Measurements from ENCODE around the gene CEMP1. TPM values are rescaled to one million over a fixed set of nuclear protein-coding genes. Genes with fewer than 3 reads are reported as not detected.

Gene CEMP1
- total RNA-seq, 4 donors from 2014 or later, result not detected

DNA sequence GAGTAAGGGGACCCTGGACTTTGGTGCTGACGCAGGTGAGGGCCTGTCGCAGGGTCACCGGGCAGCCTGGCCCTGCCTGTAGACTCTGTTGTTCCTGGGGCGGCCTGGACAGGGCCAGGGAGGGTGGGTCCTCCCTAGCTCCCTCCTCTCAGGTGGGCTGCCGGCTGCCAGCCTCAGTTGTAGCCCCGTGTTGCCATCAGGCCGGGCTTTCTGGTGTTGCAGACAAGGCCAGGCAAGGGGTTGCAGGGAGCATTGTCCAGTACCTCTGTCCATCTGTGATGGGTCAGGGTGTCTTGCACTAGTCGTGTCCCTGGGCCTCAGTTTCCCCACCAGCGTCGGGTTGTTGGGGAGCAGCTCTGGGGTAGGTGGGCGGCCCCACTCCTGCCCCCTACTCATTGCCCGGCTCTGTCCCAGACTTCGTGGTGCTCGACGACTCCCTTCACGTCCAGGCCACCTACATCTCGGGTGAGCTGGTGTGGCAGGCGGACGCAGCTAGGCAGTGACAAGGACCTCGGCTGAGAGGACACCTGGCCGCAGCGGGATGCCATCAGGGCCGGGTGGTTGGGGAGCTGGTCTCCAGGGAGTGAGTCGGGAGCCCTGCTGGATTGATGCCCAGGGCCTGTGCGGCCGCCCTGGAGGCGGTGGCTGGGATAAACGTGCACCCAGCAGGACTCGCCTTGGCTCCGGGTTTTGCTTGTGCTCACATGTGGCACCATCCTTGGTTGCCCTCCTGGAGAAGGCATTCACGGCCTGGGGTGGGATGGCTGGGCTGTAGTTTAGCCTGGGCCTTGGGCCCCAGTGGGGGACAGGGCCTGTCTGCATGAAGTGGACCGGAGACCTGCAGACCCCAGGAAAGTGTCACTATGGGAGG lies 1.9 kb downstream of the CEMP1 start:
- no peaks in the 10 kb centered on the region for H3K9me3 ChIP-seq
- TF ChIP-seq, protein P1, sequence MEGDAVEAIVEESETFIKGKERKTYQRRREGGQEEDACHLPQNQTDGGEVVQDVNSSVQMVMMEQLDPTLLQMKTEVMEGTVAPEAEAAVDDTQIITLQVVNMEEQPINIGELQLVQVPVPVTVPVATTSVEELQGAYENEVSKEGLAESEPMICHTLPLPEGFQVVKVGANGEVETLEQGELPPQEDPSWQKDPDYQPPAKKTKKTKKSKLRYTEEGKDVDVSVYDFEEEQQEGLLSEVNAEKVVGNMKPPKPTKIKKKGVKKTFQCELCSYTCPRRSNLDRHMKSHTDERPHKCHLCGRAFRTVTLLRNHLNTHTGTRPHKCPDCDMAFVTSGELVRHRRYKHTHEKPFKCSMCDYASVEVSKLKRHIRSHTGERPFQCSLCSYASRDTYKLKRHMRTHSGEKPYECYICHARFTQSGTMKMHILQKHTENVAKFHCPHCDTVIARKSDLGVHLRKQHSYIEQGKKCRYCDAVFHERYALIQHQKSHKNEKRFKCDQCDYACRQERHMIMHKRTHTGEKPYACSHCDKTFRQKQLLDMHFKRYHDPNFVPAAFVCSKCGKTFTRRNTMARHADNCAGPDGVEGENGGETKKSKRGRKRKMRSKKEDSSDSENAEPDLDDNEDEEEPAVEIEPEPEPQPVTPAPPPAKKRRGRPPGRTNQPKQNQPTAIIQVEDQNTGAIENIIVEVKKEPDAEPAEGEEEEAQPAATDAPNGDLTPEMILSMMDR (IDR thresholded peaks at IDR 0.05), result no peak
- TF ChIP-seq POLR2A (IDR thresholded peaks at IDR 0.05) (no peak), EP300 (IDR thresholded peaks at IDR 0.05) (no peak)
- H3K4me1 ChIP-seq, result peaks cover 0 to 14% (median 6%) of the 10 kb centered on the region in 4 donors
- no peak overlapping the region for H3K27ac ChIP-seq
- peaks cover 0 to 62% (median 11%) of the 10 kb centered on the region in 3 donors for H3K36me3 ChIP-seq
- 80 to 90% methylated on average over 28 to 31 of the region's 32 CpGs for WGBS, 2 donors
- no peaks in the 10 kb centered on the region for H3K27me3 ChIP-seq
- no peak overlapping the region for H3K4me3 ChIP-seq
- DNase-seq (ENCODE audit: low spot score in 2 of 2), result no peak

- Histone ChIP-seq H3K9me3 (no peaks in the 10 kb centered on the region), H3K4me1 (peaks cover 0 to 14% (median 6%) of the 10 kb centered on the region in 4 donors), H3K27me3 (no peaks in the 10 kb centered on the region), H3K27ac (no peak overlapping the region), H3K36me3 (peaks cover 0 to 70% (median 11%) of the 10 kb centered on the region in 3 donors), H3K4me3 (no peak overlapping the region)
- WGBS, 2 donors, result 90 to 93% methylated on average over 22 to 26 of the region's 36 CpGs
- DNase-seq (ENCODE audit: low spot score in 2 of 2), result no peak
- TF ChIP-seq, protein P1 (IDR thresholded peaks at IDR 0.05), result no peak
- no peak for TF ChIP-seq POLR2A (IDR thresholded peaks at IDR 0.05)
- no peak for TF ChIP-seq EP300 (IDR thresholded peaks at IDR 0.05)
Measured at GRCh38 chr16:2528161-2529060, 2.8 kb downstream of the CEMP1 start.

DNA sequence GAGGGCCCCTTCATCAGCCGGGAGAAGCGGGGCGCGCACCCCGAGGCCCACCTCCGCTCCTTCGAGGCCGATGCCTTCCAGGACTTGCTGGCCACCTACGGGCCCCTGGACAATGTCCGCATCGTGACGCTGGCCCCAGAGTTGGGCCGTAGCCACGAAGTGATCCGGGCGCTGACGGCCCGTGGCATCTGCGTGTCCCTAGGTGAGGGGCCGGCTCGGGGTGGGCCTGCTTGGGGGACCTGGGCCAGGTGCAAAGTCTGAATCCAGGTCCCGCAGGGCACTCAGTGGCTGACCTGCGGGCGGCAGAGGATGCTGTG lies 3.5 kb downstream of the CEMP1 start:
- Histone ChIP-seq H3K4me3 (no peak overlapping the region), H3K27ac (no peak overlapping the region), H3K36me3 (peaks cover 0 to 77% (median 11%) of the 10 kb centered on the region in 3 donors), H3K27me3 (no peaks in the 10 kb centered on the region), H3K4me1 (peaks cover 0 to 14% (median 6%) of the 10 kb centered on the region in 4 donors), H3K9me3 (no peaks in the 10 kb centered on the region)
- no peak for TF ChIP-seq POLR2A (IDR thresholded peaks at IDR 0.05)
- TF ChIP-seq, protein P1 (IDR thresholded peaks at IDR 0.05), result no peak
- TF ChIP-seq EP300 (IDR thresholded peaks at IDR 0.05), result no peak
- DNase-seq (ENCODE audit: low spot score in 2 of 2), result no peak
- WGBS, 2 donors, result 95 to 97% methylated on average over 11 to 17 of the region's 24 CpGs

GRCh38 chr16:2527071-2527783 lies 4.0 kb downstream of the CEMP1 start:
- Histone ChIP-seq H3K4me1 (peaks cover 0 to 14% (median 6%) of the 10 kb centered on the region in 4 donors), H3K4me3 (no peak overlapping the region), H3K36me3 (peaks cover 0 to 82% (median 11%) of the 10 kb centered on the region in 3 donors), H3K27me3 (no peaks in the 10 kb centered on the region), H3K9me3 (no peaks in the 10 kb centered on the region), H3K27ac (no peak overlapping the region)
- DNase-seq (ENCODE audit: low spot score in 2 of 2), result no peak
- no peak for TF ChIP-seq EP300 (IDR thresholded peaks at IDR 0.05)
- TF ChIP-seq, protein P1 (IDR thresholded peaks at IDR 0.05), result no peak
- no peak for TF ChIP-seq POLR2A (IDR thresholded peaks at IDR 0.05)
- WGBS, 2 donors, result 81 to 84% methylated on average over 11 to 12 of the region's 12 CpGs

Measured in tibial nerve (tissue), 4 donors.